SH-SY5Y (cell line): ENCODE measurements around the gene DPF1.

ENCODE experiments used
- GATA2 ChIP-seq: IDR thresholded peaks from 2 replicates; pipeline ENCODE4 v1.6.1; 2011; ENCODE audit warnings: mild to moderate bottlenecking, low read depth, low read length
- GATA3 ChIP-seq: IDR thresholded peaks from 2 replicates; pipeline ENCODE4 v1.6.1; 2011; ENCODE audit warnings: low read depth, mild to moderate bottlenecking, low read length, moderate library complexity

DPF1 gene

DNA sequence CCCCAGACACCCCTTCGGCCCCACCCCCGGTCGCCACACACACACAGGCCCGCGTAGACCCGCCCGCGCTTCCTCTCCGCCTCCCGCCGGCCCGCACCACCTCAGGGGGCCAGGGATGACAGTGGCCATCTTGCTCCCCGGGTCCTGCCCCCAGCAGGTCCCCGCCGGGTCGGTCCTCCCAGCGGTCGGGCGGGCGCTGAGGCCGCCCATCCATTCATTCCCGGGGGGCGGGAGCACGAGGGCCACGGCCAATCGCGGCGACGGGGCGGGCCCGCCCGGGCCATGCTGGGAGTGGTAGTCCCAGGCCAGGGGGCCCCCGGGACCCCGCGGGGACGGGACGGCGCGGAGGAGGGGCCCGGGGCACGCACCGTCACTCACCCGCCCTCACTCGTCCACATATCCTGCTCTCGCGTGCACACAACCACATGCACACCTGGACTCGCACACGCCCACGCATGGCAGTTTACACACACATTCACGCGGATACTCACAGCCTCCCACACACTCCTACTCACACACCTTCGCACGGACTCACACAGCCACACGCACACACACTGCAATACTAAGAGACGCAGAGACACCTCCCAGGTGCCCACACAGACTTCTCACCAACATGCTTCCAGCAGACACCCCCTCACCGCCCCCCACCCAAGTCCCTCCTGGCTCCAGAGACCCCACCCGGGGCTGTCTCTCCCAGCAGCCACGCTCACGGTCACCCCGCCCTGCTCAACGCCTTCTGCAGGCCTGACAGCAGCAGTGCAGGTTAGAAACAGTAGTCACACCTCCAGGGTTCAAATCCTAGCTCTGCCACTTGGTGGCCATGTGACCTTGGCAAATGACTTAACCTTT, at the start of gene DPF1:
DPF1 (minus strand) TSS at position 209 of the 849 bp plus-strand sequence; CDS start at position 129, 80 bp downstream.
- no peak for TF ChIP-seq GATA3
- no peak for TF ChIP-seq GATA2

DNA sequence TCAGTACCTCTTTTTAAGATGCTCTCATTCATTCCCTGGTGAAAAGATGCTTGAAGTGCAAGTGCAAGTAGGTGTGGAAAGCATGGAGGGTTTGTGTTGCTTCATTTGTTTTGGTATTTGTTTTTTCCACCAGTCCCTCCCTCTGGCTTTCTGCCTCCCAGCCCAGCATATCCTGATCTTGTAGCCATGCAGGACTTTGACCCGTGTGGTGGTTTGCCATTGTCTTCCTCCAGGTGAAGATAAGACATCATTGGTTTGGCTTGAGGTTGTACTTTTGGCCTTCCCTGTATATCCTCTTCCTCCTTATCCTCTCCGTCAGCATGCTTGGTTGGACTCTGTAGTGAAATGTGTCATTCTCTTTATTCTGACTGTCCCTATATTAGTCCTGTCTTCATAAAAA, 49.5 kb upstream of the DPF1 start:
- TF ChIP-seq GATA2 (no peak), GATA3 (no peak)

DNA sequence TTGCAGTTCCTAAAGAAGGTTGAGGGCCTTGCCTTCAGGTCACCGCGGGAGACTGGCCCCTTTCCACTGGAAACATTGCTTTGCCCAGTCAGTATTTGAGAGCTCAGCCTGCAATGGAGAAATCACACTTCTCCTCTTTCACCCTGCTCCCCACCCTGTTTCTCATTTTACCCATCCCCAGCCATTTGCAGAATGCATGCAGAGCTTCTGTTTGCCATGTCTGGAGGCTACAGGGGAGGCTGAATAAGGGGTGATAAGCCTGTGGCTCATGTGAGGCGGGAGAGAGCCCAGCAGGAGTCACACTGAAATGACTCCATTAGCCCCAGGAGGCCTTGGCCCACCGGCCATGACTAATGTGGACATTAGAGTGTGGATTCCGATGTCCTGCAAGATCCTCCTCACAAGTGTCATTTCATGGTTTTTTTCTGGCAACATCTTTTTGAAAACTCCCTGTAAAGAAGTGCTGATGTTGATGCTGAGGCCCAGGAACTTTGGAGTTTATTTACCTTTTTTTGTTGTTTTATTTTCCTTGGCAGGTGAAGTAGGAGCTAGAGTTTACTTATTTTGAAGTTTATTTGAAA, 46.7 kb upstream of the DPF1 start:
- TF ChIP-seq GATA3 (no peak), GATA2 (no peak)

DNA sequence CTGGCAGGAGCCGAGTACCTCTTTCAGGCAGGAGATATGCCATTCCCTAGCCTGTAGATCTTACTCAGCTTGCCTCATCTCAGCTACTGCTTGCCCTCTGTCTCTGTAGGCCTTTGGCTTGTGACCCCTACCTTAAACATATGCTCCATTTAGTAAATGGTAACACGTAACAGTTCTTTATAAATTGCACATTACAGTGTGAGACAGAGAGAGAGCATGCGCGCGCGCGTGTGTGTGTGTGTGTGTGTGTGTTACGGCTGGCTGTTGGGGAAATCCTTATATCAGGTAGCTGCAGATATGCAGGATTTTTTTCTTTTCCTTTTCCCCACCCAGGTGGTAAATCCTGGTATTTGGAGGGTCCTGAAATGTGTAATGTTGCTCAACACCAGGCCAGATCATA, 44.5 kb upstream of the DPF1 start:
- no peak for TF ChIP-seq GATA2
- no peak for TF ChIP-seq GATA3

DNA sequence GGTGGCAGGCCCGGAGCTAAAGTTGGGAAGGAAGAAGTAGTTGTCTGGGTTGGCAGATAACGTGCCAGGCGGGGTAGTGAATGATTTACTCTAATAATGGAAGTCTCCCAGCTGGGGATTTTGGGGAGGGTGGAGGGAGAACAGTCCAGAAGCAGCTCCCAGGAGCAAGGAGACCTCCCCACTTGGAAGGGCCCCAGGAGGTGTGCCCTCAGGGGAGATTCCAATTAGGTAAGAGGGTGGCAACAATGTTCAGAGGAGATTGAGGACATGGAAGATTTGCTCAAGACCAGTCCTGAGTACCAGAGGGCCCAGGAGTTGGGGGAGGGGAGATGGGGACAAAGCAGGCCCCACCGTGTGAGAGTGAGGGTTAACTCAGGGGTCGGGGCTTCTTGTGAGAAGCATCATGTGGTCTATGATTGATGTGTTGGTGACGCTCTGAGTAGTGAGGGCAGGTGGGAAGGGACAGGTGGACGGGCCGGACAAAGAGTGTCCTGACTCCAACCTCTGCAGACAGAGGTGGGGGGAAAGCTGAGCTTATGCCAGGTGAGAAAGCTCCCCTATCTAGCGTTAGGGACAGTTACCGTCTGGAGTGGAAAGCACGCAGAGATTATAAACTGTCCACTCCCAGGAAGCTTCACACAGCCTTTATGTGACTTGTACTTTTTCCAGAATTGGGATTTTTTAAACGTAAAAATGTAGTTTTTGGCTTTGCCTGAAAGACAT, 43.9 kb upstream of the DPF1 start:
- TF ChIP-seq GATA3 (no peak), GATA2 (no peak)

DNA sequence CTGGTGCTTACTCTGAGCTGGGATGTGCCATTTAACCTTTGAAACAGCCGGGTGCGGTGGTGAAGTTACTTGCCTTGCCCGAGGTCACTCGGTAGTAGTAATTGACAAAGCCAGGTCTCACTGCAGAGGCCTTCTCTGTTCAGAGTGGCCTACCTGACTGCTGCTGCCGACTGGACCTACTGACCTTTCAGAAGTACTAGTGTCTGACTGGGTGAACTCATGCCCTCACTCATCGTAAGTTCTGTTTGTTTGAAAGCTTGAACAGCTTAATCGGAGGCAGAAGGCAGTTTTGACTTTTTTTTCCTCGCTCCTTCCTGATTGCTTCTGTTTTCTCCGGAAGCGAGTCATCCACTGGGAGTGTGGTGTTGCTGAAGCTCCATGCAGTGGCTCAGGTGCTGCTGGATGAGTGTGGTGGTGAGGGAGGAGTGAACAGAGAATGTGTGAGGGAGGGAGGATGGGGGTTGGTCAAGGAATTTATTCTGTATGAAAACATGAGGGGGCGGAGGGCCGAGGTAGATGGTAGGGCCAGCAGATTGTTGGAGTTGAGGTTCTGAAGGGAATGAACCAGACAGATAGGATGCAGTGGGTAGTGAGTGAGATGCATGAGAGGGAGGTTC, 43.1 kb upstream of the DPF1 start:
- no peak for TF ChIP-seq GATA2
- TF ChIP-seq GATA3 = no peak

DNA sequence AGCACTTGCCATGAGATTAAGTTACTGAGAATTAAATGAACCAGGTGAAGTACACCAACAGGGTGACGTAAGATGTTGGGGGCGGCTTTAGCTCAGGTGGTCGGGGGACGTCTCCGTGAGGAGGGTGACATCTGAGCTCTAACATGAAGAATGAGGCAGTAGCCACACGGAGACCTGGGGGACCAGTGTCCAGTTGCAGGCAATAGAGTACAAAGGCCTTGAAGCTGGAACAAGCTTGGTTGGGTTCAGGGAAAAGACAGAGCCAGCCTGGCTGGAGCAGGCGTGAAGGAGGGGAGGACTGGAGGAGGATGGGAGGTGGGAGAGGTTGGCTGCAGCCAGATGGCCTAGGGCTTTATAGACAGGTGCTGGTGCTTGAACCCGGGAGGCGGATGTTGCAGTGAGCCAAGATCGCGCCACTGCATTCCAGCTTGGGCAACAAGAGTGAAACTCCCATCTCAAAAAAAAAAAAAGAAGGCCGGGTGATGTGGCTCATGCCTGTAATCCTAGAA, 42.0 kb upstream of the DPF1 start:
- TF ChIP-seq GATA3 = no peak
- TF ChIP-seq GATA2 = no peak

DNA sequence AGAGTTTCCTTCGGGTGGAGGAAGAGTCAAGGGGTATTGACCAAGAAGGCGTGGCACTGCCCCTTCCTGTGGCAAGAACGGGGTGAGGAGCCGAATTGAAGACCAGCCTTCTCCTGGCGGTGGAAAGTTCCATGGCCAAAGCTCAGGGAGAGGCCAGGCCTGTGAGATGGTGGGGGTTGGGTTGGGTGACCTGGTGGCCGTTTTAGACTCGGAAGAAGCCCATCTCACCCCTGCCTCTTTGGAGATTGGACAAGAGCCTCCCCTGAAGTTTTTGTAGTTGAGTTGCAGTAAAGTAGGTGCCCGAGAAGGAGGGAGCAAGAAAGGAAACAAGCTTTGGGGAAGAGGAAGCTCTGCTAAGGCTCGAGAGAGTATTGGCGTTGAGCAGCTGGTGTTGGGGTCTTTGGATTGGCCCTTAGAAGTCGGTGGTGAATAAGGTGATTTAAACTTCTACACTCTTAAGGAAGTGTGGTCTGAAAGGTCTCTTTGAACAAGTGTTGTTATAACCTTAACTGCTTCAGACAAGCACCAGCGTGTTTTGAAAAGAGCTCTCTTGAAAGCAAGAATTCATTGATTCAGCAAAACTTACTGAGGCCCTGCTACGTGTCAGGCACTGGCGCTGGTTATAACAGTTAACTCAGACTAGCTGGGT, 41.3 kb upstream of the DPF1 start:
- TF ChIP-seq GATA3 = no peak
- no peak for TF ChIP-seq GATA2

DNA sequence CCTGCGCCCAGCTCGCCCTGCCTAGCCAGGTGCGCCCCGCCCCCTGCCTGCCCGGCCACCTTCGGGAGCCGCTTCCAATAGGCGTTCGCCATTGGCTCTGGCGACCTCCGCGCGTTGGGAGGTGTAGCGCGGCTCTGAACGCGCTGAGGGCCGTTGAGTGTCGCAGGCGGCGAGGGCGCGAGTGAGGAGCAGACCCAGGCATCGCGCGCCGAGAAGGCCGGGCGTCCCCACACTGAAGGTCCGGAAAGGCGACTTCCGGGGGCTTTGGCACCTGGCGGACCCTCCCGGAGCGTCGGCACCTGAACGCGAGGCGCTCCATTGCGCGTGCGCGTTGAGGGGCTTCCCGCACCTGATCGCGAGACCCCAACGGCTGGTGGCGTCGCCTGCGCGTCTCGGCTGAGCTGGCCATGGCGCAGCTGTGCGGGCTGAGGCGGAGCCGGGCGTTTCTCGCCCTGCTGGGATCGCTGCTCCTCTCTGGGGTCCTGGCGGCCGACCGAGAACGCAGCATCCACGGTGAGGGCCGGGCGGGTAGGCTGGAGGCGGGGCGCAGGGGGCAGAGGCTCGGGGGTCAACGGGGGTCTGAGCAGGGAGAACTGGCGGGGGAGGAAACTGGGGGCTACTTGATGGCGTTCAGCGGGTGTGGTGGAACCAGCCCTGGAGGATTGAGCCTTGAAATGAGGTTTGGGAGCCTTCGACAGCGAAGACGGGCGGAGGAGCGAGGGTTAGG, 40.6 kb upstream of the DPF1 start, which contains the start of gene SPINT2:
SPINT2 (plus strand) TSS at position 88 of the 727 bp plus-strand sequence; CDS start at position 408, 320 bp downstream.
- TF ChIP-seq GATA2 (no peak), GATA3 (no peak)

DNA sequence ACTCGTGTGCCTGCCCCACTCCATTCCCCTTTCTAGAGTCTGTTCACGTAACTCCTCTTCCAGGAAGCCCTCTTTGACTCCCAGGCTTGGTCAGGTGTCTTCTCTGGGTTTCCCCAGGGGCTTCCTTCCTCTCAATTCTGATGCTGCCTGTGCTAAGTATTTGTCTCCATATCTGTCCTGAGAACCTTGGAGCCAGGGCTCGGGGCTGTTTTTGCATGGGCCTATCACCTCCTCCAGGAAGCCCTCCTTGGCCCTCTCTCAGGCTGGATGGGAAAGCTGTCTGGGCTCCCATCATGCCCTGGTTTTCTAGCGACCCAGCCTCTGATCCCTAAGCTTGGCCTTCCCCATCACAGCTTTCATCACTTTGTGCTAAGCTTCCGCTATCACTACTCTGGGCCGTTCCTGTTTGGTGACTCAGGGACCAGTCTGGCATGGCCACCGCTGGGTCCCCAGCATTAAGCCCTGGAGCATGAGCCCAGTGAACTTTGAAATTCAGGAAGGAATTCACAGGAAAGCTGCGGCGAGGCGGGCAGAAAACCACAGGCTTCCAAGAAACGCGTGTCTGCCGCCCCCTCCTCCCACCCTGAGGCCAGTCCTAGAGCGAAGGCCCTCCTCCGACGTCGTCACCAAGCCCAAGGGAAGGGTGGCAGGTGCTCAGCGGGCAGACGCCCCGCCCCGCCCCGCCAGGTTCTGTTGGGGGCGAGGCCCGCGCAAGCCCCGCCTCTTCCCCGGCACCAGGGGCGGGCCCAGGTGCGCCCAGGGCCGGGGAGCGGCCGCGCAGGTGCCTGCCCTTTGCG, 39.9 kb upstream of the DPF1 start:
- TF ChIP-seq GATA3 (no peak), GATA2 (no peak)

DNA sequence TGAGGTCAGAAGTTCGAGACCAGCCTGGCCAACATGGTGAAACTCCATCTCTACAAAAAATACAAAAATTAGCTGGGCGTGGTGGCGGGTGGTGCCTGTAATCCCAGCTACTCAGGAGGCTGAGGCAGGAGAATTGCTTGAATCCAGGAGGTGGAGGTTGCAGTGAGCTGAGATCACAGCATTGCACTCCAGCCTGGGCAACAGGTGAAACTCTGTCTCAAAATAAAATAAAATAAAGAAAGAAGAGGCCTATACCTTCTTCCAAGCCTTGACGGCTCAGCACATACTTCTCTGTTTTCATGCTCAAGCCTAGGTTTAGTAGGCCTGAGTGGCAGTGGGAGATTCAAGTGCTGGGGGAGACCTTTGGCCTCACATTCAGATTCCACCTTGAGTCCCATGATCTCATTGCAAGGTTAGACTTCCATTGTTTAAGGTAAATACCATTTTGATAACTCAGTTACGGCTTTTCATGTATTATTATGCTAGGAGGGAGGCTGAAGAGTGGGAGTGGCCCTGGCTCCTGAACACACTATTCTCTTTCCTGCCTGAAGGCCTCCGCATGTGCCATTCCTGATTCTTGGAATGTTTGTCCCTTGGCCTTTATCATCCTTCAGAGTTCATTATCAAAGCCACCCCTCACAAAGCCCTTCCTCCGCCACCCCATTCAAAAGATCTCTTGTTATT, 38.7 kb upstream of the DPF1 start:
- TF ChIP-seq GATA3 (no peak), GATA2 (no peak)

DNA sequence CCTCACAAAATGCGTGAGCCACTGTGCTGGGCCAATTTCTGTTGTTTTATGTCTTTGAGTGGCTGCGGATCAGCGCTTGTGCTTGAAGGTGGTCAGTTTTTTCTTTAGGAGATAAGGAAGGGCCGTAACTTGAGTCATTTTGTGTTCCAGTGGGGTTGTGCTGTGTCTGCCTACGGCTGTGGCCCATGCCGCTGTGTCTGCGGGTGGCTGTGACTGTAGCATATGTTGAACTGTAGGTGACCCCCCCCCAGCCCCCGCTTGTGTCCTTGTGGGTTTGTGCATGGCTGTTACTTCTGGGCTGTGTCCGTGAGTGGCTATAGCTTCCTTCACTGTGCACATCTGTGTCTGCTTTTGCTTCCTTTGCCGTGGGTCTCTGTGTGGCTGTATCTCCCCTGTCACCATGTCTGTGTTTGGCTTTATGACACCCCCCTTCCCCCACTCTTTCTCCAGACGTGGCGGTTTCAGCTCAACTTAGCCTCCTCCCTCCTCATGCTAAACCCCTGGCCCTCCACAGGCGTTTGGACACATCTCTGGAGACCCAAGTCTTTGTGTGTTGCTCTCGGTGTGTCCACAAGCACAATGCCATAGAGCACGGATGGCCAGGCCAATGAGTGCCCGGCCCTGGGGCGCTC, 31.5 kb upstream of the DPF1 start:
- TF ChIP-seq GATA3 = no peak
- TF ChIP-seq GATA2 = no peak
